OCI-LY1 (cell line): ENCODE measurements around the gene CARM1.

ENCODE experiments used
- H2AFZ ChIP-seq: fragments of 200-600 bp; sonication (generic), shearing (Covaris generic); 2 replicates; pipeline ENCODE4 v1.6.0; 2014; ENCODE audit warnings: antibody characterized with exemption, mild to moderate bottlenecking, low read length
- H3F3A ChIP-seq: fragments of 200-600 bp; sonication (generic), shearing (Covaris generic); 2 replicates; pipeline ENCODE4 v1.6.0; 2014; ENCODE audit warnings: mild to moderate bottlenecking, antibody characterized with exemption, low read length, moderate library complexity; ENCODE audit not compliant: insufficient read depth
- H3K27ac ChIP-seq: fragments of 200-600 bp; sonication (generic); 2 replicates; pipeline ENCODE4 v1.5.1; 2014; ENCODE audit warnings: low read length, mixed run types, mild to moderate bottlenecking, low read depth; ENCODE audit not compliant: poor library complexity, severe bottlenecking
- H3K27me3 ChIP-seq: fragments of 200-600 bp; sonication (generic); 2 replicates; pipeline ENCODE4 v1.6.0; 2014; ENCODE audit warnings: antibody characterized with exemption, mild to moderate bottlenecking, low read length, moderate library complexity; ENCODE audit not compliant: insufficient read depth
- H3K36me3 ChIP-seq: fragments of 200-600 bp; sonication (generic); 2 replicates; pipeline ENCODE4 v1.6.1; 2014; ENCODE audit warnings: mild to moderate bottlenecking, antibody characterized with exemption, low read length, moderate library complexity, mixed read lengths; ENCODE audit not compliant: insufficient read depth
- H3K4me1 ChIP-seq: fragments of 200-600 bp; sonication (generic); 2 replicates; pipeline ENCODE4 v1.5.1; 2014; ENCODE audit warnings: mild to moderate bottlenecking, low read length, moderate library complexity; ENCODE audit not compliant: insufficient read depth, severe bottlenecking
- H3K4me2 ChIP-seq: fragments of 200-600 bp; sonication (generic), shearing (Covaris generic); 2 replicates; pipeline ENCODE4 v1.6.1; 2014; ENCODE audit warnings: low read length
- H3K4me3 ChIP-seq: fragments of 200-600 bp; sonication (generic); 2 replicates; pipeline ENCODE4 v1.5.1; 2014; ENCODE audit warnings: low read length, low read depth, mild to moderate bottlenecking, mixed read lengths; ENCODE audit not compliant: poor library complexity, severe bottlenecking
- H3K79me2 ChIP-seq: fragments of 200-600 bp; shearing (Covaris generic); 2 replicates; pipeline ENCODE4 v1.6.1; 2016; ENCODE audit warnings: mixed run types, low read length, mixed read lengths; ENCODE audit not compliant: insufficient read depth
- H3K9ac ChIP-seq: fragments of 200-600 bp; sonication (generic), shearing (Covaris generic); 2 replicates; pipeline ENCODE4 v1.6.1; 2014; ENCODE audit warnings: mild to moderate bottlenecking, low read length, mixed read lengths
- H3K9me2 ChIP-seq: fragments of 200-600 bp; sonication (generic), shearing (Covaris generic); 2 replicates; pipeline ENCODE4 v1.6.1; 2014; ENCODE audit warnings: low read depth, mild to moderate bottlenecking, low read length, mixed read lengths
- H3K9me3 ChIP-seq: fragments of 200-600 bp; shearing (Covaris generic); 2 replicates; pipeline ENCODE4 v1.6.1; 2014; ENCODE audit warnings: low read length, mixed read lengths
- H4K20me1 ChIP-seq: fragments of 200-600 bp; sonication (generic), shearing (Covaris generic); 2 replicates; pipeline ENCODE4 v1.6.0; 2016; ENCODE audit warnings: mild to moderate bottlenecking, low read length; ENCODE audit not compliant: insufficient read depth
- CTCF ChIP-seq: fragments of 200-600 bp; sonication (generic), shearing (Covaris generic); IDR thresholded peaks from 2 replicates; pipeline ENCODE4 v1.5.1; 2017; ENCODE audit warnings: mild to moderate bottlenecking, antibody characterized with exemption, low read length, moderate library complexity, mixed read lengths
- EZH2 ChIP-seq: fragments of 200-600 bp; sonication (generic), shearing (Covaris generic); IDR thresholded peaks from 2 replicates; pipeline ENCODE4 v1.8.0; 2017; ENCODE audit warnings: borderline replicate concordance, mixed run types, mild to moderate bottlenecking, antibody characterized with exemption, low read length, moderate library complexity, mixed read lengths

Gene CARM1

GRCh38 chr19:10894911-10895213, 23.5 kb downstream of the CARM1 start:
- peak overlapping the region; percentile 78 for H3K27ac ChIP-seq
- H3K9me3 ChIP-seq: no peaks in the 10 kb centered on the region
- no peaks in the 10 kb centered on the region for H3K36me3 ChIP-seq
- H3K9me2 ChIP-seq: no peaks in the 10 kb centered on the region
- H3K79me2 ChIP-seq: peaks cover 19% of the 10 kb centered on the region; the same call in 1 of the 2 replicates
- H3F3A ChIP-seq: no peaks in the 10 kb centered on the region
- no peak overlapping the region; the same call in 1 of the 2 replicates for H3K9ac ChIP-seq
- H2AFZ ChIP-seq: no peak overlapping the region
- H4K20me1 ChIP-seq: no peaks in the 10 kb centered on the region
- H3K4me2 ChIP-seq: peak overlapping the region; percentile 54; the same call in 1 of the 2 replicates
- H3K4me1 ChIP-seq: peaks cover 38% of the 10 kb centered on the region
- no peaks in the 10 kb centered on the region for H3K27me3 ChIP-seq
- TF ChIP-seq EZH2 (no peak), CTCF (no peak)
- no peak overlapping the region for H3K4me3 ChIP-seq

GRCh38 chr19:10895363-10895762, 24.0 kb downstream of the CARM1 start:
- no peaks in the 10 kb centered on the region for H3K9me2 ChIP-seq
- peak overlapping the region; percentile 54 for H3K4me2 ChIP-seq
- no peaks in the 10 kb centered on the region for H3K27me3 ChIP-seq
- peak overlapping the region; percentile 22; the same call in 1 of the 2 replicates for H3K9ac ChIP-seq
- no peaks in the 10 kb centered on the region for H3K36me3 ChIP-seq
- H3K4me3 ChIP-seq: peak overlapping the region; percentile 2
- no peaks in the 10 kb centered on the region for H3F3A ChIP-seq
- H3K9me3 ChIP-seq: no peaks in the 10 kb centered on the region
- peaks cover 22% of the 10 kb centered on the region; the same call in 1 of the 2 replicates for H3K79me2 ChIP-seq
- TF ChIP-seq CTCF (no peak), EZH2 (no peak)
- no peak overlapping the region for H2AFZ ChIP-seq
- H3K4me1 ChIP-seq: peaks cover 38% of the 10 kb centered on the region
- no peaks in the 10 kb centered on the region for H4K20me1 ChIP-seq
- H3K27ac ChIP-seq: peak overlapping the region; percentile 78

- peak overlapping the region; percentile 54 for H3K4me2 ChIP-seq
- H3K9me2 ChIP-seq: no peaks in the 10 kb centered on the region
- no peaks in the 10 kb centered on the region for H3K9me3 ChIP-seq
- peaks cover 38% of the 10 kb centered on the region for H3K4me1 ChIP-seq
- H3F3A ChIP-seq: no peaks in the 10 kb centered on the region
- no peaks in the 10 kb centered on the region for H3K36me3 ChIP-seq
- peak overlapping the region; percentile 78 for H3K27ac ChIP-seq
- no peaks in the 10 kb centered on the region for H4K20me1 ChIP-seq
- H3K79me2 ChIP-seq: peaks cover 24% of the 10 kb centered on the region; the same call in 1 of the 2 replicates
- peak overlapping the region; percentile 43 for H3K4me3 ChIP-seq
- peak overlapping the region; percentile 37; the same call in 1 of the 2 replicates for H3K9ac ChIP-seq
- no peaks in the 10 kb centered on the region for H3K27me3 ChIP-seq
- H2AFZ ChIP-seq: no peak overlapping the region
- no peak for TF ChIP-seq EZH2
- peak; percentile 52 for TF ChIP-seq CTCF
Measured at GRCh38 chr19:10895920-10896319, 24.6 kb downstream of the CARM1 start.
